Activated naive CD4-positive, alpha-beta T cell treated with anti-CD3 and anti-CD28 coated beads, Interleukin-2, amount 50 U/mL, for 24 hours (primary cell): Measurements from ENCODE around the gene TECR.
"Not testable (repeated sequence)": the region's sequence is repeated elsewhere in the genome, so short reads cannot be mapped to it uniquely, and the experiment has no call there.

Experiments
- H3K27ac Mint-ChIP-seq: one replicate; pipeline ENCODE4 v1.8.0; 2021; ENCODE audit warnings: mild to moderate bottlenecking, mixed read lengths
- H3K27me3 Mint-ChIP-seq: one replicate; pipeline ENCODE4 v1.8.0; 2021; ENCODE audit warnings: mixed read lengths
- H3K36me3 Mint-ChIP-seq: one replicate; pipeline ENCODE4 v1.8.0; 2021; ENCODE audit warnings: mixed read lengths
- H3K4me1 Mint-ChIP-seq: one replicate; pipeline ENCODE4 v1.8.0; 2021; ENCODE audit warnings: mixed read lengths
- H3K4me3 Mint-ChIP-seq: one replicate; pipeline ENCODE4 v1.8.0; 2021; ENCODE audit warnings: mild to moderate bottlenecking, mixed read lengths
- H3K9me3 Mint-ChIP-seq: one replicate; pipeline ENCODE4 v1.8.0; 2021; ENCODE audit warnings: mixed read lengths

TECR gene

DNA sequence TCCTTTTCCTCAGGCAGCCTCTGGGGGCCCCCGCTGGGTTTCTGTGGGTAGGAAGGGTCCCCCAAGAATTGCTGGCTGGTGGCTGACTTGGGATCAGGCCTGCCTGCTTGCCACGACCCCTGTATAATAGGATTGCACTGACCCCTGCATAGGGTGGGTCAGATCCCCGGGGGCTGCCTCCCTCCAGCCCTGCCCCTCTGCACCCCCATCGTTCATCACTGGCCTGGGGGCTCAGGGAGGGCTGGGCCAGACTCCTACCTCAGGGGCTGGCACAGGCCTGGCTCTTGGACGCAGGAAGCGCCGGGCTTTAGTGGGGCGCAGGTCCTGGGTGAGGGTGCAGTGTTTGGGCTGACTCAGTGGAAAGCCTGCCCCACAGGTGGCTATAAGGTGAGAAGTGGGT lies 31.9 kb downstream of the TECR start:
- no peak overlapping the region for H3K27ac Mint-ChIP-seq
- H3K4me1 Mint-ChIP-seq, result peaks cover 25% of the 10 kb centered on the region
- H3K4me3 Mint-ChIP-seq, result no peak overlapping the region

DNA sequence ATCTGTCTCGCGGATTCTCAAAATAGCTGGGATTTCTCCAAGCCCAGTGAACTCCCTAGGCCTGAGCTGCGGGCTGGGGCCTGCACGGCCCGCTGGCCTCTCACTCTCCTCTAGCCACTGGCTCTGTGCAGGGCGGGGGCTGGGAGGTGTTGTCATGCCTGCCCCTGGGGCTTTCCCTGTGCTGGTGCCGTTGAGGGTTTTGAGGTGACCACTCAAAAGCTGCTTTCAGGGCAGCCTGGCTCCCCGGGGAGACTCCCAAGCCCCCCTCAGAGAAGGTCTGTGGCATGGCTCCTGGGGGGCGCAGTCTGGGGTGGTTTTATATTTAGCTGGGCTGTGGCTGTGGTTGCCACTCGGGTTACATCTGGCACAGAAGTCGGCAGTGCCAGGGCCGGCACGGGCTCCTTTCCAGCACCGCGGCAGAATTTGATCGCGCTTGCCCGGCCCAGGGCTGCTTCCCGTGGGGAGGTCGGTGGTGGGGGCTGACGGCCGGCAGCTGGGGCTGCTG lies 32.5 kb downstream of the TECR start:
- no peak overlapping the region for H3K4me3 Mint-ChIP-seq
- H3K27ac Mint-ChIP-seq, result no peak overlapping the region
- no peaks in the 10 kb centered on the region for H3K27me3 Mint-ChIP-seq
- peaks cover 3% of the 10 kb centered on the region for H3K36me3 Mint-ChIP-seq
- H3K9me3 Mint-ChIP-seq, result no peaks in the 10 kb centered on the region
- H3K4me1 Mint-ChIP-seq, result peaks cover 19% of the 10 kb centered on the region

More for the DNA sequence above, 31.9 kb downstream of the TECR start:
- peaks cover 3% of the 10 kb centered on the region for H3K36me3 Mint-ChIP-seq
- no peaks in the 10 kb centered on the region for H3K9me3 Mint-ChIP-seq
- no peaks in the 10 kb centered on the region for H3K27me3 Mint-ChIP-seq

DNA sequence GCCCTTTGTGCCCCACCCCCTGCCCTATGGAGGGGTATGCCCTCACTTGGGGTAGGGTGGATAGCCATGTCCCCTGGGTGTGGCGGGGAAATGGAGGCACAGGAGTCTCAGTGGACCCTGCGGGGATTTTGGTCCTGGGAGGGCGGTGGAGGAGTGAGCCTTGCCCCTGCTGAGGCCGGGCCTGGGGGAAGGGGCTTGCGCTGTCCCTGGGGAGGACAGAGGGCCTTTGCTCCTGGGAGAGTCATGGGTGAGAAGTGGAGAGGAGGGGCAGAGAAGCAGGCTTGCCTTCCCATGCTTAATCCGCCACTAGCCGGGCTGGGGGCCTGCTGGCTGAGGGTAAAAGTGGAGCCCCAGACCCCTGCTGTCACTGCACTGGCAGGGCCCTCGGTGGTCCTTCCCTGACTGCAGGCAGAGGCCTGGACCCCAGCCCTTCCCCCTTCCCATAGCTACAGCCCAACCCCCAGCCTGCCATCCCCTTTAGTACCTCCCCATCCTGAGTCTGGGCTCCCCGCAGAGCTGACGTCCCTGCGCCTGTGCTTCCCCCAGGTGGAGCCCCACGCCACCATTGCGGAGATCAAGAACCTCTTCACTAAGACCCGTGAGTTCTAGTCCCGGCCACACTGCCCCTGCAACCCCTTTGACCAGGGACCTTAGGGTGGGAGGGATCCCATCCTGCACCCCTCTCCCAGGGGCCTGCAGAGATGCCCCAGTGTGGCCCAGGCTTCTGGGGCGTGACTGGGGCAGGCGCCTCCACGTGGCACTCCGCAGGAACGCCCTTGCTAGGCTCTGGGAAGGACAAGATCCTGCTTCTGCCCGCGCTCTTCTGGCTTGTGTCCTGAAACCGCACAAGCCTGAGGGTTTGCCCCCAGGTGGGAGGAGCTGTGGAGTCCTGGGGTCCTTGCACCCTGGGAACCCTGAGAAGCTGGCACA lies 33.5 kb downstream of the TECR start:
- Mint-ChIP-seq H3K36me3 (peaks cover 3% of the 10 kb centered on the region), H3K4me3 (no peak overlapping the region), H3K27me3 (no peaks in the 10 kb centered on the region), H3K27ac (no peak overlapping the region), H3K4me1 (peaks cover 28% of the 10 kb centered on the region), H3K9me3 (no peaks in the 10 kb centered on the region)

DNA sequence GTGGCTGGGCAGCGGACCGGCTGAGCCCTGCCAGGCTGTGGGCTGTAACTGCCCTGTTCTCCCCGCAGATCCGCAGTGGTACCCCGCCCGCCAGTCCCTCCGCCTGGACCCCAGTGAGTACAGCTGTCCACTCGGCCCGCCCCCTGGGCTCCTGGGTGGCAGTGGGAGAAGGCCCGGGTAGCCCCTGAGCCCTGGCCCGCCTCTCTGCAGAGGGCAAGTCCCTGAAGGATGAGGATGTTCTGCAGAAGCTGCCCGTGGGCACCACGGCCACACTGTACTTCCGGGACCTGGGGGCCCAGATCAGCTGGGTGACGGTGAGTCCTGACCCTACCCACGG lies 34.2 kb downstream of the TECR start:
- H3K9me3 Mint-ChIP-seq, result no peaks in the 10 kb centered on the region
- peaks cover 3% of the 10 kb centered on the region for H3K36me3 Mint-ChIP-seq
- H3K4me1 Mint-ChIP-seq, result peaks cover 30% of the 10 kb centered on the region
- H3K4me3 Mint-ChIP-seq, result no peak overlapping the region
- H3K27me3 Mint-ChIP-seq, result no peaks in the 10 kb centered on the region
- no peak overlapping the region for H3K27ac Mint-ChIP-seq

DNA sequence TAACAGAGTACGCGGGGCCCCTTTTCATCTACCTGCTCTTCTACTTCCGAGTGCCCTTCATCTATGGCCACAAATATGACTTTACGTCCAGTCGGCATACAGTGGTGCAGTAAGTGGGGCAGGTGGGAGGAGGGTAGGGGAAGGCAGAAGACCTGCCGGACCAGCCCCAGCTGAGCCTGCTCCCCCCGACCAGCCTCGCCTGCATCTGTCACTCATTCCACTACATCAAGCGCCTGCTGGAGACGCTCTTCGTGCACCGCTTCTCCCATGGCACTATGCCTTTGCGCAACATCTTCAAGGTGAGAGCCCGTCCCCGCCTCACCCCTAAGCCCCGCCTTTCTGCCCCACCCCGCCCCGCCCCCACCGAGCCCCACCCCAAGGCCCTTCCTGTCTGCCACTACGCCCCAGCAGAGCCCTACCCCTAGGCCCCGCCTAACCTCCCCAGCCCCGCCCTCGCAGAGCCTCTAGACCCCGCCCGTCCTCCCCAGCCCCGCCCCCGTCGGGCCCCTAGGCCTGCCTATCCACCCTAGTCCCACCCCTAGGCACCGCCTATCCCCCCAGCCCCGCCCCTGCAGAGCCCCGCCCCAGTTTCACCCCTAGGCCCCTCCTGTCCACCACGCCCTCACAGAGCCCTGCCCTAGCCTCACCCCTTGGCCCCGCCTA lies 34.7 kb downstream of the TECR start:
- Mint-ChIP-seq H3K4me3 (no peak overlapping the region), H3K4me1 (peaks cover 32% of the 10 kb centered on the region)

DNA sequence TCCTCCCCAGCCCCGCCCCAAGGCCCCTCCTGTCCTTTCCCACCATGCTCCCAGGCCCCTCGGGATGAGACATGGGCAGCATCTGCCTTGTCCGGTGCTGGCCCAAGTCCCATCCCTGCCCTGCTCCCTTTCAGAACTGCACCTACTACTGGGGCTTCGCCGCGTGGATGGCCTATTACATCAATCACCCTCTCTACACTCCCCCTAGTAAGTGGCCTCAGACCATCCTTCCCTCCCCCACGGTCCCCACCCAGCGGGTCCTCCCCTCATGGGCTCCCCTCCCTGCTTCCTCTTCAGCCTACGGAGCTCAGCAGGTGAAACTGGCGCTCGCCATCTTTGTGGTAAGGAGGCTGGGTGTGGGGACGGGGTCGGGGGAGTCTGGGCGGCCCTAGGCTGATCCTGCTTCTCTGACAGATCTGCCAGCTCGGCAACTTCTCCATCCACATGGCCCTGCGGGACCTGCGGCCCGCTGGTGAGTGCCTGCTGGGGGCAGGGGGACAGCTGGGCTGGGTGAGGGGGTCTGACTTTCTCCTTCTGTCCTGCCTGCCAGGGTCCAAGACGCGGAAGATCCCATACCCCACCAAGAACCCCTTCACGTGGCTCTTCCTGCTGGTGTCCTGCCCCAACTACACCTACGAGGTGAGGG lies 35.4 kb downstream of the TECR start:
- H3K27me3 Mint-ChIP-seq, H3K36me3 Mint-ChIP-seq, H3K9me3 Mint-ChIP-seq, H3K27ac Mint-ChIP-seq, H3K4me3 Mint-ChIP-seq: not testable (repeated sequence)
- H3K4me1 Mint-ChIP-seq, result peaks cover 38% of the 10 kb centered on the region

More for the DNA sequence above, 34.7 kb downstream of the TECR start:
- H3K9me3 Mint-ChIP-seq, result no peaks in the 10 kb centered on the region
- H3K27ac Mint-ChIP-seq, result peak overlapping the region; percentile 55
- no peaks in the 10 kb centered on the region for H3K27me3 Mint-ChIP-seq
- H3K36me3 Mint-ChIP-seq, result peaks cover 3% of the 10 kb centered on the region

DNA sequence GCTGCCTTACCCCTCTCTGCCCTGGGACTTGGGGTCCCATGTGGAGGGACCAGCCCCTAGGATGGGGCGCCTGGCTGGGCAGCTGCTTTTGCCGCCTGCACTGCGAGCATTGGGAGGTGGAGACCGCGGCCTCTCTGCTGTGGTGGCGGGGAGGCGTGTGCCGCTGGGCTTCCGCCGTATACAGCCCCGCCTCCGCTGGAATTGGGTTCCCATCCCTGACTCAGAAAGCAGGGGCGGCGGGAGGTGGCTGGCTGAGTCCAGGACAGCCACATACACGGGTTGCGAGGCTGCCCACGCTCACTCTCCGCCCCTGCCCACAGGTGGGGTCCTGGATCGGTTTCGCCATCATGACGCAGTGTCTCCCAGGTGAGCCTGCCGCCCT lies 35.9 kb downstream of the TECR start:
- Mint-ChIP-seq H3K4me3 (no peak overlapping the region), H3K9me3 (no peaks in the 10 kb centered on the region), H3K27me3 (no peaks in the 10 kb centered on the region)

DNA sequence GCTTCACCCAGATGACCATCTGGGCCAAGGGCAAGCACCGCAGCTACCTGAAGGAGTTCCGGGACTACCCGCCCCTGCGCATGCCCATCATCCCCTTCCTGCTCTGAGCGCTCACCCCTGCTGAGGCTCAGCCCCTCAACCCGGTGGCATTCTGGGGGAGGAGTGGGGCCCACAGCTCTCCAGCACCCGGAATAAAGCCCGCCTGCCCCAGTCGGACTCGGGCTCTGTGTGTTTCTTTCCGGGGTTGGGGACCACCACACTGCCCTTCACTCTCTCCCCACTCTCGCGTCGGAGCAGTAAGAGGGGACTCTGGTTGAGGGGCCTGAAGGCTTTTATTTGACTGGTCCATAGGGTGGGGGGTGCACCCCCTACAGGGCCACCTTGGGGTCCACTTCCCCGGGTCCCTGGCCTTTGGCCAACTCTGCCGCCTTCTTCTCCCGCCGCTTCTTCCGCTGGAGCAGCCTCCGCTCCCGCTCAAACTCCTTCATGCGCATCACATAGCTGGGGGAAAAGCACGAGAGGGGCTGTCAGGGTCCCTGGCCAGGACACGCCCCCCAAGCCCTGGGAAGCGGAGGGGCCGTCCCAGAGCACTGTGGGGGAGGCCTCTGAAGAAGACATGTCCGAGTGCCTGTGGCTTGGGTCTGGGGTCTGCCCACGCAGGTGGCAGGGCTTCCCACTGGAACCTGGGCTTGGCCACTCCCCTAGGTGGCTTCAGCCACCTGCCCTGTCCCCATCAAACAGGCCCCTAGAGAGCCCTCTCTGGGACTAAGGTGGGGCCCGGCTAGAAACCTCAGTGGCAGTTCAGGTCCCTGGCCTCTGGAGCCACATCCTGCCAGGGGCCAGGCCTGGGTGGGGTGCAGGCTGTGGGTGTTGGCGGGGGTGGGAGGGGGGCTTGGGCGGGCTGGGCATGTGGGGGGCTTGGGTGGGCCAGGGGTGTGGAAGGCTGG lies 36.6 kb downstream of the TECR start:
- Mint-ChIP-seq H3K4me1 (peaks cover 40% of the 10 kb centered on the region), H3K9me3 (no peaks in the 10 kb centered on the region), H3K36me3 (peaks cover 3% of the 10 kb centered on the region), H3K4me3 (no peak overlapping the region), H3K27me3 (no peaks in the 10 kb centered on the region), H3K27ac (no peak overlapping the region)

More for the DNA sequence above, 35.9 kb downstream of the TECR start:
- Mint-ChIP-seq H3K4me1 (peaks cover 38% of the 10 kb centered on the region), H3K27ac (no peak overlapping the region), H3K36me3 (peaks cover 3% of the 10 kb centered on the region)

DNA sequence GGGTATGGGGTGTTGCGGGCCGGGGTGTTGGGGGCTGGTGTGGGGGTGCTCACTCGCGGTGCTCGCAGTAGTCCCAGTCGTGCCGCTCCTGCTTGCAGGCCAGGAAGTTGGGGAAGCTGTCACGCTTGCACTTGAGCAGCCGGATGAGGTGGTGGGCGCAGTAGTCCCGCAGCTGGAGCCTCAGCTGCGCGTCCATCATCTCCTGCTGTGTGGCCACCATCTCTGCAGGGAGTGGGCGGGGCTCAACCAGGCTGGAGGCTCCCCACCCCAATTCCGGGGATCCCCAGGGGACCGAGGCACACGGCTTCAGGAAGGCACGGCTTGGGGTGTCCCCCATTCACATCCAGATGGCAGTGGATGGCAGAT lies 37.3 kb downstream of the TECR start:
- no peaks in the 10 kb centered on the region for H3K9me3 Mint-ChIP-seq
- peaks cover 4% of the 10 kb centered on the region for H3K36me3 Mint-ChIP-seq
- no peaks in the 10 kb centered on the region for H3K27me3 Mint-ChIP-seq
- H3K4me1 Mint-ChIP-seq, result peaks cover 44% of the 10 kb centered on the region
- H3K4me3 Mint-ChIP-seq, result no peak overlapping the region
- no peak overlapping the region for H3K27ac Mint-ChIP-seq

DNA sequence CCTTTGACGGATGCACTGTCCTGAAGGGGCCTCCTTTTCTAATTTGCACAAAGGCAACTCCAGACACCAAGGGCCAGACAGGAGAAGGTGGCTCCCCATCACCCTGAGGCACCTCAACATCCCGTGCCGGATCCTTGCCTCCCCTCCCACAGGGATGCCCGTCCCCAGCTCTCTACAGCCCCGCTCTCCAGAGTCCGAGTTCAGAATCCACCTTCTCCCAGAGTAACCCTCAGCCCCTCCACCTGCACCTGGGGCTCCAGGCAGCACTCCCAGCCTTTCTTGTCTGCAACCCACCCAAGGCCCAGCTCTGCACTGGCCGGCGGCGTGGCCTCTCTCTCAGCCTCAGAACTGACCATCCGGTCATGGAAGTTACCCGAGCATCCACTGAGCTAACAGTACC lies 37.7 kb downstream of the TECR start:
- H3K27ac Mint-ChIP-seq, result no peak overlapping the region

DNA sequence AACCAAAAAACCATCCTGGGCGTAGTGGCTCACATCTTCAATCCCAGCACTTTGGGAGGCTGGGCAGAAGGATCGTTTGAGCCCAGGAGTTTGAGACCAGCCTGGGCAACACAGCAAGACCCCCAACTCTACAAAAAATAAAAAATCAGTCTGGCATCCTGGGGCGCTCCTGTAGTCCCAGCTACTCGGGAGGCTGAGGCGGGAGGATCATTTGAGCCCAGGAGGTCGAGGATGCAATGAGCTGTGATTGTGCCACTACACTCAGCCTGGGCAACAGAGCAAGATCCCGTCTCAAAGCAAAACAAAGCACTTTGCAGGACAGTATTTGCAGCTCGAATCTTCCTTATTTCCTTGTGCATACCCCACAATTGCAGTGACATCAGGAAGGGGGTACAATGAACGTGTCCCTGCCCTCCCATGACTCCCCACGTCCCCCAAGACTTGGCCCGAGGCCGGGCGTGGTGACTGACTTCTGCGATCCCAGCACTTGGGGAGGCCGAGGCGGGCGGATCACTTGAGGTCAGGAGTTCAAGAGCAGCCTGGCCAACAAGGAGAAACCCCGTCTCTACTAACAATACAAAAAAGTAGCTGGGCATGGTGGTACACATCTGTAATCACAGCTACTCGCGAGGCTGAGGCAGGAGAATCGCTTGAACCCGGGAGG lies 41.6 kb downstream of the TECR start:
- Mint-ChIP-seq H3K27ac (no peak overlapping the region), H3K27me3 (no peaks in the 10 kb centered on the region), H3K4me3 (peak overlapping the region; percentile 96), H3K9me3 (no peaks in the 10 kb centered on the region), H3K36me3 (peaks cover 2% of the 10 kb centered on the region), H3K4me1 (peaks cover 45% of the 10 kb centered on the region)

More for the DNA sequence above, 37.7 kb downstream of the TECR start:
- peaks cover 42% of the 10 kb centered on the region for H3K4me1 Mint-ChIP-seq
- H3K9me3 Mint-ChIP-seq, result no peaks in the 10 kb centered on the region
- H3K27me3 Mint-ChIP-seq, result no peaks in the 10 kb centered on the region
- peaks cover 4% of the 10 kb centered on the region for H3K36me3 Mint-ChIP-seq
- H3K4me3 Mint-ChIP-seq, result no peak overlapping the region

DNA sequence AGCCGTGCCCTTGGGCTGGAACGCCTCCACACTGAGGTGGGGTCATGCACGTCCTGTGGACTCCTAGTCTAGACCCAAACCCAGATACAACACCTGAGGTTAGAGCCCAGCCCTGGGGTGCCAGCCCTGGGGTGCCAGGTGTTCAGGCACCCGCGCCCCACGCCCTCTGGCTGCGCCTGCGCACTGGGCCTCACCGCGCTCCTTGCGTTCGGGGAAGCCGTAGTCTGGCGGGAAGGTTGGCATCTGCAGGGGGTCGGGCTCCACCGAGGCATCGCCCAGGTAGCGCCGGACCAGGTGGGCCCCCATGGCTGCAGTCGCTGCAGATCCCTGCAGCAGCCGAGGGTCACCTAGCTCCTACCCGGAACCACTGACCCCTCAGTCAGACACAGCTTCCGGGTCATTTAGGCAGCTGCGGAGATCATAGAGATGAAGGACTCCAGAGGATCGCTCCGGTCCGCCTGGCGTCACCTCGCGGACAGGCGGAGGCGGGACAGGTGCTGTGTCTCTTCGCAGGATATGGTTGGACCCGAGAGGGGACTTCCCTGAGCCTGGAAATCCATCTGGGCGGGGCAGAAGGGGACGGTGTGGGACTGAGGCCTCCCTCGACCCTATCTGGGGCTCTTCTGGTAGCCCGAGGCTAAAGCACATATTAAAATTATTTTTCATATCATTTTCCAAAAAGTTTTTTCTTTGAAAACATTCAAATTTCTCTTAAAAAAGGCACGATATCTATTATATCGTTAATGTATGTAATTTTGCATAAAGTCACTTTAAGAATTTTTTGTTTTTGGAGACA lies 42.5 kb downstream of the TECR start, which contains the start of gene NDUFB7:
TSS of gene NDUFB7 (minus strand) at position 372 of the 796 bp plus-strand sequence. CDS start at position 306, 66 bp downstream.
- peaks cover 45% of the 10 kb centered on the region for H3K4me1 Mint-ChIP-seq
- no peaks in the 10 kb centered on the region for H3K9me3 Mint-ChIP-seq
- peak within 1 kb of the TSS; percentile 96 for H3K4me3 Mint-ChIP-seq
- peaks cover 2% of the 10 kb centered on the region for H3K36me3 Mint-ChIP-seq
- H3K27me3 Mint-ChIP-seq, result no peaks in the 10 kb centered on the region
- peak within 1 kb of the TSS; percentile 90 for H3K27ac Mint-ChIP-seq

DNA sequence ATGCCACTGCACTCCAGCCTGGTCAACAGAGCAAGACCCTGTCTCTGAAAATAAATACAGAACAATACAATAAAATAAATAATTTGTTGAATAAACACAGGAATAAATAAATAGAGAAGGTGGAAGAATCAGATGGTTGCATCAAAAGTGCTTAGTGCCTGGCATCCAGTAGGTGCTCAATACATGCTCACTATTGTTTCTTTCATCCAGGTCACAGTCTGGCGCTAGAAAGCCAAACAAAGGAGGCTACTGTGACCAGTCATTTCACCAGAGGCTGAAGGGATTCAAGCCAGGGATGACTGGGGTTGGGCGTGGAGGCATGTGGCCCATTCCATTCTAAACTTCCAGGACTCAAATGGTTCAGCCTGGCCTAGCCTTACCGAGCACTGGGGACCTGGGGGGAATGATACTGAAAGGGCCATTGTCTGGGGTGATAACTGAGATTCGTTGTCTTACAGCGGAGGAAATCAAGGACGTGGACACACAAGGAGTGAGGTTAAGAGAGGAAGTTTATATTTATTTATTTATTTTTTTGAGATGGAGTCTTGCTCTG lies 46.1 kb downstream of the TECR start:
- Mint-ChIP-seq H3K36me3 (peaks cover 2% of the 10 kb centered on the region), H3K4me3 (no peak overlapping the region), H3K9me3 (no peaks in the 10 kb centered on the region), H3K27me3 (no peaks in the 10 kb centered on the region), H3K4me1 (peaks cover 19% of the 10 kb centered on the region), H3K27ac (no peak overlapping the region)
